Measurements from ENCODE around the gene PRRG3. TPM values are rescaled to one million over a fixed set of nuclear protein-coding genes. Genes with fewer than 3 reads are reported as not detected.

PRRG3 gene
- total RNA-seq, 4 donors from 2014 or later = 0.91 to 4.5 (median 1.5) TPM

- intact Hi-C loops (cut with DNase I) = no loop called here
- TF ChIP-seq POLR2AphosphoS5 (IDR thresholded peaks at IDR 0.05) = no peak
- no peak for TF ChIP-seq CTCF (IDR thresholded peaks at IDR 0.05)
- TF ChIP-seq EP300 (IDR thresholded peaks at IDR 0.05) = no peak
- no peak for TF ChIP-seq POLR2A (IDR thresholded peaks at IDR 0.05; ENCODE audit: low read depth)
- DNase-seq (ENCODE audit: extremely low spot score) = no peak
- H3K9me3 ChIP-seq = no peaks in the 10 kb centered on the region
- peaks cover 0 to 10% (median 0%) of the 10 kb centered on the region in 4 donors for H3K4me1 ChIP-seq
- WGBS = 53% methylated on average over 6 of the region's 7 CpGs
- H3K4me3 ChIP-seq = no peak overlapping the region
- H3K27me3 ChIP-seq = no peaks in the 10 kb centered on the region
- no peaks in the 10 kb centered on the region for H3K36me3 ChIP-seq
- H3K27ac ChIP-seq (replicated peaks in 1 of 4) = no peak overlapping the region
These were observed 7.6 kb downstream of the PRRG3 start for GRCh38 chrX:151702741-151703340.

- TF ChIP-seq EP300 (IDR thresholded peaks at IDR 0.05) = no peak
- TF ChIP-seq CTCF (IDR thresholded peaks at IDR 0.05) = no peak
- no peak for TF ChIP-seq POLR2A (IDR thresholded peaks at IDR 0.05; ENCODE audit: low read depth)
- intact Hi-C loops (cut with DNase I) = no loop called here
- WGBS = 36% methylated on average over 7 of the region's 7 CpGs
These were observed 8.2 kb downstream of the PRRG3 start for GRCh38 chrX:151703487-151703886.

GRCh38 chrX:151704041-151704663 is 8.9 kb downstream of the PRRG3 start:
- H3K27ac ChIP-seq (replicated peaks in 1 of 4) = no peak overlapping the region
- intact Hi-C loops (cut with DNase I) = no loop called here
- H3K4me1 ChIP-seq = peaks cover 0 to 10% (median 0%) of the 10 kb centered on the region in 4 donors
- no peaks in the 10 kb centered on the region for H3K27me3 ChIP-seq
- no peak for TF ChIP-seq CTCF (IDR thresholded peaks at IDR 0.05)
- TF ChIP-seq POLR2AphosphoS5 (IDR thresholded peaks at IDR 0.05) = no peak
- no peak for TF ChIP-seq POLR2A (IDR thresholded peaks at IDR 0.05; ENCODE audit: low read depth)
- TF ChIP-seq EP300 (IDR thresholded peaks at IDR 0.05) = no peak
- H3K9me3 ChIP-seq = no peaks in the 10 kb centered on the region
- WGBS = 56% methylated on average over 13 of the region's 13 CpGs
- H3K36me3 ChIP-seq = no peaks in the 10 kb centered on the region
- peak overlapping the region in 1 of 4 donors; percentile 24 for H3K4me3 ChIP-seq
- no peak for DNase-seq (ENCODE audit: extremely low spot score)

More at GRCh38 chrX:151703487-151703886, 8.2 kb downstream of the PRRG3 start:
- Histone ChIP-seq H3K27me3 (no peaks in the 10 kb centered on the region), H3K9me3 (no peaks in the 10 kb centered on the region), H3K4me1 (peaks cover 0 to 10% (median 0%) of the 10 kb centered on the region in 4 donors), H3K36me3 (no peaks in the 10 kb centered on the region), H3K27ac (replicated peaks in 1 of 4) (no peak overlapping the region), H3K4me3 (no peak overlapping the region)
- DNase-seq (ENCODE audit: extremely low spot score) = no peak

GRCh38 chrX:151708821-151709220 is 13.6 kb downstream of the PRRG3 start:
- H3K9me3 ChIP-seq = no peaks in the 10 kb centered on the region
- no peak for DNase-seq (ENCODE audit: extremely low spot score)
- H3K4me3 ChIP-seq = no peak overlapping the region
- TF ChIP-seq POLR2A (IDR thresholded peaks at IDR 0.05; ENCODE audit: low read depth) (no peak), POLR2AphosphoS5 (IDR thresholded peaks at IDR 0.05) (no peak), CTCF (IDR thresholded peaks at IDR 0.05) (no peak), EP300 (IDR thresholded peaks at IDR 0.05) (no peak)
- H3K36me3 ChIP-seq = no peaks in the 10 kb centered on the region
- H3K27me3 ChIP-seq = peaks cover 0 to 5% (median 0%) of the 10 kb centered on the region in 4 donors
- no peak overlapping the region for H3K27ac ChIP-seq (replicated peaks in 1 of 4)
- H3K4me1 ChIP-seq = peaks cover 0 to 8% (median 0%) of the 10 kb centered on the region in 4 donors
- intact Hi-C loops (cut with DNase I) = no loop called here
- WGBS = 92% methylated on average over 7 of the region's 7 CpGs
